Retinal pigment epithelial cell (primary cell): ENCODE data around the gene AMTN.
A peak's percentile ranks its signal among the peaks of the same experiment; 100 is the strongest.

Experiments used
- DNase-seq: peaks from one replicate; pipeline ENCODE4 v3.0.0-alpha.2; 2010; ENCODE audit warnings: low read depth
- H3K4me3 ChIP-seq: 2 replicates; pipeline ENCODE4 v1.5.1; 2011; ENCODE audit warnings: mild to moderate bottlenecking, low read length, control low read depth, moderate library complexity
- TF ChIP-seq, protein P1 (sequence below): conservative IDR thresholded peaks from 2 replicates; pipeline ENCODE4 v1.5.1; 2011; ENCODE audit warnings: low read depth, low read length, control low read depth, inconsistent platforms

The AMTN gene

DNA sequence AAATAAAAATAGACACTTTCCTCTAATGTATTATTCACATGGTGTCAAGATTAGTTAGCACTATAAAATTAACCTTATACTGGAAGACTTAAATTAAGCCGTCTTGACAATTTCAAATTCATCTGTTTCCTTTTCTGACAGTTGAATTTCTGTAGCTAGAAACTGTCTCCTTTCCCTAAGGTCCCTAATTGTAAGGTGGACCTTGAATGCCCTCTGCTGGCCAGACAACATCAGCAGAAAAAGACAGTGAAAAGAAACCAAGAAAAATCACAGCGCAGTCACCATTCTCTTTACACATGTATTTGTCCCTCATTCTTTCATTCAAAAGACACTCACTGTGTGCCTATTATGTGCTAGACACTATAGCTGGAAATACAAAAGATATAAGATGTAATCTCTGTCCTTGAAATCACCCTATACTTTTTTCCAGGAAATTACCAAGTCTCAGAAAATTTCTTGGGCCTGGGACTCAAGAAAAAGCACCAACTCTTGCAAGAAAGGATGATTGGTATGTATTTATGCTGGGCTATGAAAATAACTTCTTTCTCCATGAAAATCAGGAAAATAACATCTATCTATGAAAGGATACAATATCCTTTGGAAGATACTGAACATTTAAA is 41.0 kb downstream of the AMTN start:
- TF ChIP-seq, protein P1, sequence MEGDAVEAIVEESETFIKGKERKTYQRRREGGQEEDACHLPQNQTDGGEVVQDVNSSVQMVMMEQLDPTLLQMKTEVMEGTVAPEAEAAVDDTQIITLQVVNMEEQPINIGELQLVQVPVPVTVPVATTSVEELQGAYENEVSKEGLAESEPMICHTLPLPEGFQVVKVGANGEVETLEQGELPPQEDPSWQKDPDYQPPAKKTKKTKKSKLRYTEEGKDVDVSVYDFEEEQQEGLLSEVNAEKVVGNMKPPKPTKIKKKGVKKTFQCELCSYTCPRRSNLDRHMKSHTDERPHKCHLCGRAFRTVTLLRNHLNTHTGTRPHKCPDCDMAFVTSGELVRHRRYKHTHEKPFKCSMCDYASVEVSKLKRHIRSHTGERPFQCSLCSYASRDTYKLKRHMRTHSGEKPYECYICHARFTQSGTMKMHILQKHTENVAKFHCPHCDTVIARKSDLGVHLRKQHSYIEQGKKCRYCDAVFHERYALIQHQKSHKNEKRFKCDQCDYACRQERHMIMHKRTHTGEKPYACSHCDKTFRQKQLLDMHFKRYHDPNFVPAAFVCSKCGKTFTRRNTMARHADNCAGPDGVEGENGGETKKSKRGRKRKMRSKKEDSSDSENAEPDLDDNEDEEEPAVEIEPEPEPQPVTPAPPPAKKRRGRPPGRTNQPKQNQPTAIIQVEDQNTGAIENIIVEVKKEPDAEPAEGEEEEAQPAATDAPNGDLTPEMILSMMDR: peak; percentile 84
- no peak for DNase-seq

DNA sequence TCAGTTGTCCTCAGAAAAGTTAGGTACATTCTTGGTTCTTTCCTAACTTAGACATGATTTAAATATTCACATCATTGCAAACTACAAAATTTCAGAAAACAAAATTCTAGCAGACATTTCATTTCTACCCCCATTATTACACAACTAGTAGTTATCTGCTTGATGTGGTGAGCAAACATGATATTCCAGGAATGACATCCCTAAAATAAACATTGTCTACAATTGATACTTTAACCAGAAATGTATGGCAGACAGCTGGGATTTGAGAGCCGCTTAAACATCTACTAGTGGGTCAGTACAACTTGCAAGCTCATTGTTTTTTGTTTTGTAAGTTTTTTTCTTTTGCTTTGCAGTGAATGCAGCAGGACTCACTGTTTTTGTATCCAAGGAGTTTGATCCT is 41.6 kb downstream of the AMTN start:
- no peak for DNase-seq
- no peak overlapping the region for H3K4me3 ChIP-seq
- TF ChIP-seq, protein P1: no peak

More for the DNA sequence above, 41.0 kb downstream of the AMTN start:
- H3K4me3 ChIP-seq: no peak overlapping the region

DNA sequence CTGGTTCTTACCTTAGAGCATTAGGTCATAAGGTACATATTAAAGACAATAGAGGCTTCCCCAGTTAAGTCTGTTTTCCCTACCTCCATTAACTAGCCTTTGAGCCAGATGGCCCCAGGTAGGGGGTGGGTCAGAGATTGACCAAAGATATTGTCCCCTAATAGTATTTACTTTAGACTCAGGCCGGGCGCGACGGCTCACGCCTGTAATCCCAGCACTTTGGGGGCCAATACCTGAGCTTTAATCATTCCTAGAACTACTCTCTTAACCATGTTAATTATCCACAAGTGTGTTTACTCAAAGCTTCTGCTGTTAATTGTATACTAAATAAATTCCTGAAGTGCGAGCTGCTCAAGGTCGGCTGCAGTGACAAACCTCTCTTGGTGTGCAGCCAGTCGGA is 45.7 kb downstream of the AMTN start:
- TF ChIP-seq, protein P1: no peak
- H3K4me3 ChIP-seq: no peak overlapping the region
- DNase-seq: no peak

DNA sequence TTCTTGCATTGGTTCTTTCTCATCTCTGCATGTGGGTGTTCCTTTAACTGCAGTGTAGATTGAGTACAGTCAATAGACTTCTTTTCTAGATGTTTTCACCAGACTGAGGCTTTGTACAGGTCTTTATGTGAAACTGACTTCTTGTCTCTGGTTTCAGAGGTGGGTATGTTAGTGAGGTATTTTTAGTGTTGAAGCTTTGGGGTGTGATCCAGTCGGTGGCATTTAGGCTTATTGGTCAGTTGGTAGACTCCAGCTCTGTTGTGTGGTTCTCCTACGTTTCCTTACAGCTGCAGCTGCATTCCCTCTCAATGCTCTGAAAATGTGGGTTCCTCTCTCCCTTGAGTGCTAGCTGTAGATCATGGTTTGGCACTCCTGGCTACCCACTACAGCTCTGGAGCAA is 52.4 kb downstream of the AMTN start:
- DNase-seq: no peak
- H3K4me3 ChIP-seq: no peak overlapping the region
- TF ChIP-seq, protein P1: no peak

DNA sequence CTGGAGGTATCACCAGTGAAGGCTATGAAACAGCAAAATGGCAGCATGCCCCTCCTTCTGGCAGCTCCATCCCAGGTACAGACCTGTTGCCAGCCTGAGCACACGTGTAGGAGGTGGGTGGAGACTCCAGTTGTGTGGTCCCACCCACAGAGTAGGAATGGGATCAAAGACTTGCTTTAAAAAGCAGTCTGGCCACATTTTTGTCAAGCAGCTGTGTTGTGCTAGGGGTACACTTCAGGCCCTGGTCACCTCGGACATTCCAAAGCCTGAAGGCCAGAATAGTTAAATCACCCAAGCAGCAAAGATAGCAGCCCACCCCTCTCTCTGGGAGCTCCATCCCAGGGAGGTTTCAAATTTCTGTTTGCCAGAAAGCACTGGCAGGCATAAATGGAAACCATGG is 53.4 kb downstream of the AMTN start:
- no peak overlapping the region for H3K4me3 ChIP-seq

DNA sequence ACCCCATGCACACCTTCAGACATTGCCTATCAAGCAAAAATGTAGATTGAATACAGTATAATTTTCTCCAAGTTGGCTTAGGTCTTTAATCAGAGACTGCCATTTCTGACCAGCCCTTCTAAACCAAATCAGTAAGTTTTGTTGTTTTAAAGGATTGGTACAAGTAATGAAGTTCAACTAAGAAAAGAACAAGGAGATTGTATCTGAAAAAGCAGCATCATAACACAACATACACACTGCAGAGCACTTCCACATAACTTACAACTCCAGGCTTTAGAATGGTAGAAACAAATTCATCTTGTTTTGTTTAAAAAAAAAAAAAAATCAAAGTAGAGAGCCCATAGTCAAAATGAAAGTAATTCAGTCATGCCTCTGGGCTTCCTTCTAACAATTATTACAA is 57.6 kb downstream of the AMTN start:
- no peak for DNase-seq
- TF ChIP-seq, protein P1: no peak
- no peak overlapping the region for H3K4me3 ChIP-seq

More for the DNA sequence above, 53.4 kb downstream of the AMTN start:
- no peak for DNase-seq
- TF ChIP-seq, protein P1: no peak

DNA sequence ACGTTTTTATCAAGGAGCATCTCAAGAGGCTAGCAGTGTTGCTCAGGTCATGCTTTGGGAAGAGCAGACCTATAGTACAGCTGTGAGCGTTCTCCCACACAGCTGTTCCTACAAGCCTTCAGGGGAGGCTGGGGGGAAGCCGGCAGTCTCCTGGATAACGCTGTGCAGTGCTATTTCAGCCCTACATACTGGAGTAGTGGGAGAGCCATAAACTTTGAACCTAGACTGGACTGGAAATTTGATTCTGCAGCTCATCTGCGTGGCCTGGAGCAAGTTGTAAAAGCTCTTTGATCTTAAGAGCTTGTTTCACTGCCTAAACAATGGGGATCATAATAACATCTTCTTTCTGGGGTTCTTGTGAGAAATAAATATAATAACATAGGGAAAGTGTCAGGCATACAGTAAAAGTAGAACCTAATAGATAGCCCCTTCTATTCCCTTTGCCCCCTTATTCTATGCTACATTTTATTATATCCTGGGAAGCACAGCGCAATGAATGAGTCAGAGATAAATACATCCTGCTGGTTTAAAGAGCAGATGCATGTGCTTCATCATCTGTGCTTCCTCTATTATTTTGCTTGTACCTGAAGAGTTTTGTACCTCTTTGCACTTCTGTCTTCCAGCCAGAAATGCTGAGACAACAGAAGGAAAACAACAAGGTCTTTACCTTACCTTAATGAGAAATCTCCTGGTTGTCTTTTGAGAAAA is 59.0 kb downstream of the AMTN start:
- TF ChIP-seq, protein P1: no peak
- H3K4me3 ChIP-seq: no peak overlapping the region
- DNase-seq: no peak
